ENCODE measurements around the gene CACYBP.

Gene CACYBP

GRCh38 chr1:174974711-174975119, 25.0 kb upstream of the CACYBP start:
- DNase-seq (ENCODE audit: low spot score) = no peak

- no peak for DNase-seq (ENCODE audit: low spot score)
Measured at GRCh38 chr1:174975764-174976163, 24.0 kb upstream of the CACYBP start.

- DNase-seq (ENCODE audit: low spot score) = no peak
Measured at GRCh38 chr1:174976436-174977108, 23.2 kb upstream of the CACYBP start.

GRCh38 chr1:174982971-174983689, 16.6 kb upstream of the CACYBP start:
- peak; percentile 10 for DNase-seq (ENCODE audit: low spot score)

- DNase-seq (ENCODE audit: low spot score) = no peak
Measured at GRCh38 chr1:174984952-174985351, 14.8 kb upstream of the CACYBP start.

- no peak for DNase-seq (ENCODE audit: low spot score)
Measured at GRCh38 chr1:174988539-174988938, 11.2 kb upstream of the CACYBP start.

- DNase-seq (ENCODE audit: low spot score) = no peak
Measured at GRCh38 chr1:174988986-174989385, 10.8 kb upstream of the CACYBP start.

GRCh38 chr1:174989536-174990220, 10.1 kb upstream of the CACYBP start:
- DNase-seq (ENCODE audit: low spot score) = no peak

- DNase-seq (ENCODE audit: low spot score) = peak; percentile 12
Measured at GRCh38 chr1:174990382-174990999, 9.3 kb upstream of the CACYBP start.

GRCh38 chr1:174991473-174991872, 8.3 kb upstream of the CACYBP start:
- no peak for DNase-seq (ENCODE audit: low spot score)

GRCh38 chr1:174995121-174995520, 4.6 kb upstream of the CACYBP start:
- DNase-seq (ENCODE audit: low spot score) = no peak

- no peak for DNase-seq (ENCODE audit: low spot score)
Measured at GRCh38 chr1:174995916-174996315, 3.8 kb upstream of the CACYBP start.

GRCh38 chr1:174996476-174996875, 3.3 kb upstream of the CACYBP start:
- no peak for DNase-seq (ENCODE audit: low spot score)

- no peak for DNase-seq (ENCODE audit: low spot score)
Measured at GRCh38 chr1:174997041-174997440, 2.7 kb upstream of the CACYBP start.

GRCh38 chr1:174998569-174999215, 1.1 kb upstream of the CACYBP start:
- peak; percentile 55 for DNase-seq (ENCODE audit: low spot score)

- peak; percentile 76 for DNase-seq (ENCODE audit: low spot score)
Measured at GRCh38 chr1:174999216-174999935, 371 bp upstream of the CACYBP start.

- no peak for DNase-seq (ENCODE audit: low spot score)
Measured at GRCh38 chr1:175000697-175001187, 995 bp downstream of the CACYBP start.

- DNase-seq (ENCODE audit: low spot score) = no peak
Measured at GRCh38 chr1:175002910-175003517, 3.3 kb downstream of the CACYBP start.

GRCh38 chr1:175003521-175003920, 3.8 kb downstream of the CACYBP start:
- DNase-seq (ENCODE audit: low spot score) = no peak

GRCh38 chr1:175005085-175005783, 5.5 kb downstream of the CACYBP start:
- no peak for DNase-seq (ENCODE audit: low spot score)

Data from HuH-7 (cell line).